DOHH2 (cell line): ENCODE measurements around the gene INHA.

ENCODE experiments used
- CTCF ChIP-seq: fragments of 200-600 bp; sonication (generic); IDR thresholded peaks from one replicate; pipeline ENCODE4 v1.5.1; 2014; ENCODE audit warnings: antibody characterized with exemption, mild to moderate bottlenecking, low read depth, low read length; ENCODE audit not compliant: poor library complexity, severe bottlenecking
- EZH2phosphoT487 ChIP-seq: fragments of 200-600 bp; sonication (generic); IDR thresholded peaks from 2 replicates; pipeline ENCODE4 v1.6.1; 2017; ENCODE audit warnings: borderline replicate concordance, mild to moderate bottlenecking, antibody characterized with exemption, low read length, moderate library complexity, mixed read lengths

GRCh38 chr2:219525533-219526232 is 46.4 kb upstream of the INHA start:
- TF ChIP-seq CTCF = no peak
- TF ChIP-seq EZH2phosphoT487 = no peak
